GM12892 (cell line): ENCODE measurements around the gene C1QB.

Experiments used
- POLR2A ChIP-seq: IDR thresholded peaks from 2 replicates; pipeline ENCODE4 v1.6.1; 2011; ENCODE audit warnings: low read depth, low read length, control low read depth
- POLR2AphosphoS5 ChIP-seq: IDR thresholded peaks from 2 replicates; pipeline ENCODE4 v1.6.1; 2011; ENCODE audit warnings: low read depth, low read length, control low read depth

DNA sequence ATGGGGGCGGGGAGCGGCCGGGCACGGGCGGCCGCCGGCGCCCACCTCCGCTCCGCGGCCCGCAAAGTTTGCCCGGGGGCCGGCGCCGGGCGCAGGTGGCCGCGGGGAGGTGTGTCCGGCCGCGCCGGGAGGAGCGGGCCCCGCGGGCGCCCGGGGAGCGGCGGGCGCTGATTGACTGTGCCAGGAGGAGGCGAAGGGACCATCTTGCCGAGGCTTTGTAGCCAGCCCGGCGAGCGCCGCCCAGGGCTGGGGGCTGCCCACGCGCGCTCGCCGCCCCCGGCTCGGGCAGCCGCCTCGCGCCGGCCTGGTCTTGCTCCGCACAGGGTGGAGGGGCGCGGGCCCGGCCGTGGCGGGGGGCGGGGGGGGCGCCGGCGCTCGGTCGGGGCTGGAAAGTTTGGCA lies 58.0 kb downstream of the C1QB start:
- TF ChIP-seq POLR2A: no peak
- TF ChIP-seq POLR2AphosphoS5: no peak
